ENCODE measurements around the gene ADAD2. TPM values are rescaled to one million over a fixed set of nuclear protein-coding genes. Genes with fewer than 3 reads are reported as not detected.

Gene ADAD2
- total and polyA plus RNA-seq, 11 donors: 0.21 to 1.3 (median 0.58) TPM; not detected in 3

GRCh38 chr16:84178892-84179611 lies 11.9 kb upstream of the ADAD2 start:
- ATAC-seq (no peak), DNase-seq (no peak)
- intact Hi-C loops (cut with DNase I): loop anchor here in 6 of 10 donors (5.0 to 10.0 kb wide), 6 partner anchors 92 to 224 kb away; partner anchors contain the start of genes NECAB2 (in 1 of the 6) and OSGIN1 (in 1 of the 6)
- Histone ChIP-seq H3K4me3 (no peak overlapping the region), H3K4me1 (peaks cover 7 to 81% (median 41%) of the 10 kb centered on the region in 12 donors), H3K36me3 (peaks cover 0 to 65% (median 56%) of the 10 kb centered on the region in 9 donors), H3K27ac (peak overlapping the region in 5 of 12 donors; percentile 29 to 85 (median 80)), H3K27me3 (no peaks in the 10 kb centered on the region), H3K9me3 (no peaks in the 10 kb centered on the region)
- WGBS, 4 donors: 80 to 91% (median 88%) methylated on average over 13 to 28 of the region's 28 CpGs
- TF ChIP-seq POLR2A (IDR thresholded peaks at IDR 0.05): no peak
- no peak for TF ChIP-seq CTCF (IDR thresholded peaks at IDR 0.05)

- no peaks in the 10 kb centered on the region for H3K9me3 ChIP-seq
- H3K27ac ChIP-seq: peak overlapping the region in 7 of 12 donors; percentile 4 to 85 (median 35)
- ATAC-seq (no peak), DNase-seq (no peak)
- TF ChIP-seq POLR2A (IDR thresholded peaks at IDR 0.05) (no peak), CTCF (IDR thresholded peaks at IDR 0.05) (no peak)
- peaks cover 7 to 88% (median 47%) of the 10 kb centered on the region in 12 donors for H3K4me1 ChIP-seq
- intact Hi-C loops (cut with DNase I): loop anchor here in 9 of 10 donors (5.0 to 10.0 kb wide), 11 partner anchors 32 to 355 kb away; partner anchors contain the start of genes DNAAF1 (in 2 of the 9), HSDL1 (in 2 of the 9), OSGIN1 (in 2 of the 9) and NECAB2 (in 1 of the 9)
- peaks cover 0 to 71% (median 59%) of the 10 kb centered on the region in 9 donors for H3K36me3 ChIP-seq
- 75 to 87% (median 77%) methylated on average over 17 to 33 of the region's 33 CpGs for WGBS, 4 donors
- no peaks in the 10 kb centered on the region for H3K27me3 ChIP-seq
- H3K4me3 ChIP-seq: peak overlapping the region in 2 of 12 donors; percentile 5 to 24
Observed at GRCh38 chr16:84179612-84180320, 11.2 kb upstream of the ADAD2 start.

- 64 to 80% (median 69%) methylated on average over 10 to 21 of the region's 21 CpGs for WGBS, 4 donors
- intact Hi-C loops (cut with DNase I): loop anchor here in 7 of 10 donors (5.0 to 10.0 kb wide), 7 partner anchors 33 to 356 kb away; partner anchors contain the start of genes DNAAF1 (in 2 of the 7), HSDL1 (in 2 of the 7) and OSGIN1 (in 1 of the 7)
- H3K4me1 ChIP-seq: peaks cover 7 to 88% (median 46%) of the 10 kb centered on the region in 12 donors
Observed at GRCh38 chr16:84180519-84181140, 10.3 kb upstream of the ADAD2 start.

More at GRCh38 chr16:84180519-84181140, 10.3 kb upstream of the ADAD2 start:
- H3K9me3 ChIP-seq: no peaks in the 10 kb centered on the region
- peak in 1 of 5 donors; percentile 74 for DNase-seq
- peak; percentile 7 to 22 (median 8) for ATAC-seq
- H3K36me3 ChIP-seq: peaks cover 0 to 71% (median 59%) of the 10 kb centered on the region in 9 donors
- TF ChIP-seq POLR2A (IDR thresholded peaks at IDR 0.05) (no peak), CTCF (IDR thresholded peaks at IDR 0.05) (no peak)
- H3K27ac ChIP-seq: peak overlapping the region in 7 of 12 donors; percentile 4 to 85 (median 35)
- peak overlapping the region in 2 of 12 donors; percentile 5 to 24 for H3K4me3 ChIP-seq
- no peaks in the 10 kb centered on the region for H3K27me3 ChIP-seq

All from heart left ventricle (tissue), 16 donors.